GM12878 (cell line): Measurements from ENCODE around the gene SWT1. TPM values are rescaled to one million over a fixed set of nuclear protein-coding genes. Genes with fewer than 3 reads are reported as not detected.

Experiments used
- ATAC-seq: fragments of 200-7000 bp; cut with Tn5 transposase; 3 replicates; pipeline ENCODE4 v1.9.1; 2020; ENCODE audit warnings: mild to moderate bottlenecking, moderate library complexity
- BruUV-seq: library from RNA; stranded (reverse); fragments of 400-500 nt; replicated peaks from 2 replicates; lab custom pipeline; 2021; lab: Mats Ljungman, UMichigan
- CTCF ChIA-PET: fragments of 300-600 bp; sonication (Branson Sonifier 250); formaldehyde crosslinking; extraction: SDS; loops from one replicate; lab custom pipeline; 2021; ENCODE audit warnings: inconsistent platforms; lab: Yijun Ruan, JAX
- POLR2A ChIA-PET: fragments of 350-600 bp; formaldehyde crosslinking; extraction: SDS; loops from one replicate; lab custom pipeline; 2021; ENCODE audit warnings: inconsistent platforms; lab: Charles Lee
- RAD21 ChIA-PET: fragments of 300-600 bp; sonication (Branson Sonifier 250); formaldehyde crosslinking; loops from one replicate; lab custom pipeline; 2023; ENCODE audit warnings: antibody characterized with exemption; ENCODE audit not compliant: unreplicated experiment; lab: Charles Lee
- SMC1A ChIA-PET: fragments of 300-600 bp; sonication (Branson Sonifier 250); formaldehyde crosslinking; loops from one replicate; lab custom pipeline; 2023; ENCODE audit not compliant: unreplicated experiment, uncharacterized antibody; lab: Charles Lee
- DNase-seq: peaks from one replicate; pipeline ENCODE4 v3.0.0-alpha.2; 2011; ENCODE audit warnings: low read depth, low spot score
- FAIRE-seq: peaks from 3 replicates; lab custom pipeline; 2011; peaks lifted over from hg19 to GRCh38; lab: Jason Lieb, UNC
- H2AFZ ChIP-seq: 2 replicates; pipeline ENCODE4 v1.6.0; 2011; ENCODE audit warnings: low read depth, low read length, control low read depth; ENCODE audit not compliant: control insufficient read depth
- H3K27ac ChIP-seq: 2 replicates; pipeline ENCODE4 v1.5.1; 2011; ENCODE audit warnings: control low read depth; ENCODE audit not compliant: control insufficient read depth, insufficient read depth
- H3K27me3 ChIP-seq, 2 experiments: replicated peaks in 1 of 2; 2 replicates each; pipeline versions ENCODE4 v1.6.0 to v1.6.1; 2011; ENCODE audit warnings: low read length in 1 of 2; ENCODE audit not compliant: control insufficient read depth in 2 of 2, insufficient read depth in 2 of 2
- H3K36me3 ChIP-seq, 2 experiments: 2 replicates each; pipeline ENCODE4 v1.5.1; 2011; ENCODE audit warnings: low read length in 1 of 2; ENCODE audit not compliant: control insufficient read depth in 2 of 2, insufficient read depth in 2 of 2
- H3K4me1 ChIP-seq: 2 replicates; pipeline ENCODE4 v1.6.1; 2011; ENCODE audit warnings: mild to moderate bottlenecking, low read length, moderate library complexity, mixed read lengths; ENCODE audit not compliant: control insufficient read depth, insufficient read depth
- H3K4me2 ChIP-seq: 2 replicates; pipeline ENCODE4 v1.6.0; 2011; ENCODE audit warnings: control low read depth; ENCODE audit not compliant: control insufficient read depth, insufficient read depth
- H3K4me3 ChIP-seq: fragments of 200-600 bp; sonication (generic); 2 replicates; pipeline ENCODE4 v1.5.1; 2016
- H3K79me2 ChIP-seq: 2 replicates; pipeline ENCODE4 v1.6.0; 2011; ENCODE audit warnings: low read length; ENCODE audit not compliant: control insufficient read depth, insufficient read depth
- H3K9ac ChIP-seq: 2 replicates; pipeline ENCODE4 v1.8.0; 2011; ENCODE audit warnings: low read length, control low read depth, mixed read lengths; ENCODE audit not compliant: control insufficient read depth, insufficient read depth
- H3K9me3 ChIP-seq: replicated peaks from 3 replicates; pipeline ENCODE4 v1.5.1; 2011; ENCODE audit warnings: mild to moderate bottlenecking, low read length; ENCODE audit not compliant: control insufficient read depth, insufficient read depth
- H4K20me1 ChIP-seq: 2 replicates; pipeline ENCODE4 v1.6.0; 2011; ENCODE audit not compliant: control insufficient read depth, insufficient read depth
- HDAC2 ChIP-seq: fragments of 200-600 bp; sonication (generic); IDR thresholded peaks from 2 replicates; pipeline ENCODE4 v1.6.1; 2017
- MTA2 ChIP-seq: fragments of 450-650 bp; IDR thresholded peaks from 2 replicates; pipeline ENCODE4 v1.6.1; 2016; ENCODE audit warnings: low read depth, mild to moderate bottlenecking, moderate library complexity
- NR2C1 ChIP-seq: fragments of 450-650 bp; IDR thresholded peaks from 2 replicates; pipeline ENCODE4 v1.6.1; 2017; ENCODE audit warnings: antibody characterized with exemption, mild to moderate bottlenecking, moderate library complexity
- YBX1 ChIP-seq: fragments of 450-650 bp; IDR thresholded peaks from 2 replicates; pipeline ENCODE4 v1.6.1; 2016; ENCODE audit warnings: antibody characterized with exemption
- whole genome bisulfite sequencing: methylation state at CpG from one replicate; pipeline ENCODE4 v1.1.6; 2016; ENCODE audit warnings: low lambda C conversion rate; ENCODE audit not compliant: insufficient replicate concordance, insufficient coverage; ENCODE audit errors: missing lambda C conversion rate; 5-methylcytosine and 5-hydroxymethylcytosine counted together
- in situ Hi-C: fragments of 300-500 bp; cut with MboI; formaldehyde crosslinking; loops from 9 replicates; pipeline ENCODE4 v1.14.3; 2018; ENCODE audit warnings: mixed read lengths
- intact Hi-C: fragments of 100-400 bp; cut with micrococcal nuclease; formaldehyde crosslinking; loops from one replicate; pipeline ENCODE4 v1.14.2; 2022; ENCODE audit not compliant: unreplicated experiment
- polyA plus RNA-seq, 11 experiments: library from polyadenylated mRNA; depleted of rRNA in 4 of 11; unstranded in 6 of 11; stranded (reverse) in 5 of 11; fragments of >200 nt; fragmentation: Nextera tagmentation in 4 of 11; fragmentation: Illumina TruSeq in 1 of 11; extraction: Ambion mirVana in 4 of 11; extraction: Trizol in 1 of 11; gene quantifications; 1 replicate in 1 of 11; 2 replicates in 10 of 11; pipeline versions ENCODE4 v1.2.1 to v1.2.3, GENCODE V29; 2011 to 2016; ENCODE audit warnings: inconsistent platforms in 2 of 11, missing spikeins in 2 of 11, low read depth in 1 of 11
- total RNA-seq, 4 experiments: library from RNA; depleted of rRNA in 3 of 4; stranded (reverse); fragments of >200 nt in 3 of 4; fragmentation: Illumina TruSeq in 1 of 4; extraction: Trizol in 1 of 4; gene quantifications; 2 replicates each; pipeline versions ENCODE4 v1.2.1 to v1.2.3, GENCODE V29; 2013 to 2021
- TF ChIP-seq, protein P1 (sequence below): IDR thresholded peaks from 2 replicates; pipeline ENCODE4 v1.6.1; 2011; ENCODE audit warnings: borderline replicate concordance, low read depth, mild to moderate bottlenecking, moderate library complexity, mixed read lengths, low read length; ENCODE audit not compliant: insufficient read depth; ENCODE audit errors: extremely low read length

SWT1 gene
- total and polyA plus RNA-seq, 10 of the 15 experiments (the other 5 are each of a cell fraction or from before 2014, with no cell fraction given) = 1.0 to 4.2 (median 2.6) TPM

DNA sequence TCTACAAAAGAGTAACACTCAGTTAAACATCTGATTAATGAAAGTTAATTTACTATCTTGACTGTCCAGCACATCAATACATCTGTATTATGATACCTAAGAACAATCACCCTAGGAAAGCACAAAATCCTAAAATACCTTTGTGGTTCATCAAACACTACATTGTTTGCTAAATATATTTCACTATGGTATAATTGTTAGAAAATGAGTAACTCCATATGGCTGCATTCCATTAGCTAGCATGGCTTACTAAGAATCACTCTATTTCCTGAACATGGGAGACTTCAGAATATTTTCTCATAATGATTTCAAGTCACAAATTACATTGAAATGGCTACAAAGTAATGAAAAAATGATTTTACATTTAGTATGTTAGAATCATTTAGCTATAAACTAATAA is 12.7 kb upstream of the SWT1 start (continued):
- no peak for TF ChIP-seq MTA2
- TF ChIP-seq NR2C1 = no peak
- TF ChIP-seq, protein P1, sequence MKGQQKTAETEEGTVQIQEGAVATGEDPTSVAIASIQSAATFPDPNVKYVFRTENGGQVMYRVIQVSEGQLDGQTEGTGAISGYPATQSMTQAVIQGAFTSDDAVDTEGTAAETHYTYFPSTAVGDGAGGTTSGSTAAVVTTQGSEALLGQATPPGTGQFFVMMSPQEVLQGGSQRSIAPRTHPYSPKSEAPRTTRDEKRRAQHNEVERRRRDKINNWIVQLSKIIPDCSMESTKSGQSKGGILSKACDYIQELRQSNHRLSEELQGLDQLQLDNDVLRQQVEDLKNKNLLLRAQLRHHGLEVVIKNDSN = no peak

DNA sequence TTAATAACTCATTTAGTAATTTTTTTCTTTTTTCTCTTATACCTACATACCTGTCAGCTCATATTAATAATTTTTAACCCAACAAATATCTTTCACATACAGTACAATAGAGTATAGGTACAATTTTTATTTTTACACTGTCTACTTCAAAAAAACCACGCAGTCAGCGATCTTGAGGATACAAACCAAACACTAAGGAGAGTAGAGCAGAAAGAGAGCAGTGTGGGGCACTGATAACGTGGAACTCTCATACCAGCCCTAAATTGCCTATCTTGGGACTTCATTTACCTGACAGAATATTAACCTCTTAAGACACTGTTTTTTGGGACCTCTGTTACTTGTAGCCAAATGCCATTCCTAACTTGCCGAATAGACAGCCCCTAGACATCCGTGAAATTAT is 5.8 kb upstream of the SWT1 start:
- ATAC-seq (no peak), FAIRE-seq (no peak)
- Histone ChIP-seq H3K4me1 (peaks cover 5% of the 10 kb centered on the region; the same call in 1 of the 2 replicates), H3K4me2 (no peak overlapping the region), H3K79me2 (peaks cover 18% of the 10 kb centered on the region), H3K9ac (no peak overlapping the region), H3K27ac (no peak overlapping the region), H3K9me3 (no peaks in the 10 kb centered on the region), H3K36me3 (peaks cover 0 to 4% of the 10 kb centered on the region in 2 experiments; a peak in 2 of 4 replicates), H4K20me1 (no peaks in the 10 kb centered on the region), H3K4me3 (no peak overlapping the region), H3K27me3 (no peaks in the 10 kb centered on the region)
- BruUV-seq = no TSS peak
- ChIA-PET RAD21 (interaction anchor here (1.6 kb wide), 1 partner anchor 19 kb away, joined by 3 read pairs; no protein-coding TSS in a partner anchor), SMC1A (interaction anchor here (1.6 to 1.8 kb wide), 2 partner anchors 16 to 19 kb away, joined by 4 to 6 read pairs; no protein-coding TSS in a partner anchor), POLR2A (no interaction called here), CTCF (interaction anchor here (0.6 to 1.3 kb wide), 3 partner anchors 10 to 530 kb away, joined by 3 to 4 read pairs (median 4); no protein-coding TSS in a partner anchor)
- in situ Hi-C loops (no loop called here), intact Hi-C loops (no loop called here)
- WGBS = over 99% methylated on average over 5 of the region's 5 CpGs
- TF ChIP-seq YBX1 (no peak), HDAC2 (no peak), NR2C1 (no peak)
- TF ChIP-seq, all 136 proteins: peak for 0
- DNase-seq = no peak
- no peak overlapping the region for H2AFZ ChIP-seq
